ENCODE data around the gene PARD3B. TPM values are rescaled to one million over a fixed set of nuclear protein-coding genes. Genes with fewer than 3 reads are reported as not detected.

The PARD3B gene
- total and polyA plus RNA-seq, 2 experiments from 2014 or later, result 3.5 to 4.4 TPM

GRCh38 chr2:204625135-204625534, 79.9 kb downstream of the PARD3B start:
- ATAC-seq (no peak), DNase-seq (ENCODE audit: low spot score) (peak; percentile 6)
- Mint-ChIP-seq H3K9me3 (no peaks in the 10 kb centered on the region), H3K36me3 (ENCODE audit: low read depth) (no peaks in the 10 kb centered on the region), H3K27me3 (ENCODE audit: insufficient read depth, low read depth, poor library complexity) (no peaks in the 10 kb centered on the region), H3K27ac (no peak overlapping the region), H3K4me3 (no peak overlapping the region), H3K4me1 (no peaks in the 10 kb centered on the region)
- H4K20me1 ChIP-seq (replicated peaks; ENCODE audit: insufficient read depth), result no peaks in the 10 kb centered on the region
- no peaks in the 10 kb centered on the region for H3K36me3 ChIP-seq (ENCODE audit: insufficient read depth)
- H3K9me2 ChIP-seq (ENCODE audit: insufficient read depth), result no peaks in the 10 kb centered on the region
- H3K27ac ChIP-seq (ENCODE audit: low read depth), result no peak overlapping the region
- H3K4me3 ChIP-seq, result no peak overlapping the region
- no peaks in the 10 kb centered on the region for H3K27me3 ChIP-seq (ENCODE audit: insufficient read depth)
- no peaks in the 10 kb centered on the region for H3F3A ChIP-seq (replicated peaks; ENCODE audit: low read depth)
- TF ChIP-seq ZNF462 (CRISPR knock-in tag; IDR thresholded peaks at IDR 0.05), result no peak
- TF ChIP-seq CTCF (conservative IDR thresholded peaks at IDR 0.05; ENCODE audit: low read depth in 2 of 2), result peak in 1 of 2 experiments; percentile 62; a peak in 2 of 4 replicates
- no peak for TF ChIP-seq CREB1 (CRISPR knock-in tag; IDR thresholded peaks at IDR 0.05; ENCODE audit: low read depth)
- H3K4me2 ChIP-seq, result no peak overlapping the region
- H3K79me2 ChIP-seq (replicated peaks; ENCODE audit: insufficient read depth), result no peaks in the 10 kb centered on the region
- H2AFZ ChIP-seq, result no peak overlapping the region
- no peaks in the 10 kb centered on the region for H3K4me1 ChIP-seq (ENCODE audit: insufficient read depth)
